HEK293 (cell line): ENCODE measurements around the gene ITGB8.

Experiments used
- CTCF ChIA-PET: fragments of 350-600 bp; formaldehyde crosslinking; extraction: SDS; loops from one replicate; lab custom pipeline; 2021; ENCODE audit warnings: antibody characterized with exemption; lab: Yijun Ruan, JAX
- POLR2A ChIA-PET: fragments of 300-600 bp; formaldehyde crosslinking; extraction: SDS; loops from one replicate; lab custom pipeline; 2020; ENCODE audit warnings: antibody characterized with exemption, inconsistent platforms; lab: Yijun Ruan, JAX
- H3K27ac ChIP-seq: fragments of 200-500 bp; sonication (Bioruptor generic); 2 replicates; pipeline ENCODE4 v1.5.1; 2014; ENCODE audit warnings: low read depth, low read length, control low read depth, inconsistent platforms; ENCODE audit errors: extremely low read depth
- H3K36me3 ChIP-seq, 2 experiments: fragments of 200-500 bp in 1 of 2; sonication (Bioruptor generic) in 1 of 2; 1 replicate in 1 of 2; 2 replicates in 1 of 2; pipeline ENCODE4 v1.5.1; 2014 to 2017; ENCODE audit warnings: inconsistent platforms in 2 of 2, low read length in 2 of 2; ENCODE audit not compliant: control insufficient read depth in 2 of 2, insufficient read depth in 1 of 2
- H3K4me1 ChIP-seq: fragments of 200-500 bp; sonication (Bioruptor generic); 2 replicates; pipeline ENCODE4 v1.5.1; 2014; ENCODE audit warnings: mild to moderate bottlenecking, low read length, inconsistent platforms; ENCODE audit not compliant: control insufficient read depth, insufficient read depth
- H3K4me3 ChIP-seq: 2 replicates; pipeline ENCODE4 v1.5.1; 2011; ENCODE audit warnings: low read depth, mild to moderate bottlenecking, control low read depth, low read length, moderate library complexity
- H3K9me3 ChIP-seq: fragments of 200-500 bp; sonication (Bioruptor generic); 2 replicates; pipeline ENCODE4 v1.5.1; 2014; ENCODE audit warnings: low read depth, low read length, inconsistent platforms; ENCODE audit not compliant: control insufficient read depth, insufficient read depth
- TSHZ1 ChIP-seq: fragments of 450-650 bp; formaldehyde crosslinking; IDR thresholded peaks from 2 replicates; pipeline ENCODE4 v1.5.1; 2016; ENCODE audit warnings: missing biosample characterization, missing genetic modification characterization, borderline replicate concordance
- ZBTB10 ChIP-seq: fragments of 450-650 bp; formaldehyde crosslinking; IDR thresholded peaks from 2 replicates; pipeline ENCODE4 v1.5.1; 2016; ENCODE audit warnings: missing biosample characterization, missing genetic modification characterization
- ZEB2 ChIP-seq: fragments of 450-650 bp; formaldehyde crosslinking; IDR thresholded peaks from 2 replicates; pipeline ENCODE4 v1.5.1; 2016; ENCODE audit warnings: missing biosample characterization, missing genetic modification characterization
- ZIC2 ChIP-seq: fragments of 450-650 bp; formaldehyde crosslinking; IDR thresholded peaks from 2 replicates; pipeline ENCODE4 v1.5.1; 2016; ENCODE audit warnings: missing biosample characterization, missing genetic modification characterization
- ZNF394 ChIP-seq: fragments of 450-650 bp; formaldehyde crosslinking; IDR thresholded peaks from 2 replicates; pipeline ENCODE4 v1.5.1; 2016; ENCODE audit warnings: missing biosample characterization, missing genetic modification characterization, mild to moderate bottlenecking, moderate library complexity, borderline replicate concordance
- ZNF449 ChIP-seq: fragments of 450-650 bp; formaldehyde crosslinking; IDR thresholded peaks from 2 replicates; pipeline ENCODE4 v1.5.1; 2017; ENCODE audit warnings: missing biosample characterization, mild to moderate bottlenecking, missing genetic modification characterization, moderate library complexity
- ZNF48 ChIP-seq: fragments of 450-650 bp; formaldehyde crosslinking; IDR thresholded peaks from 2 replicates; pipeline ENCODE4 v1.5.1; 2016; ENCODE audit warnings: missing biosample characterization, missing genetic modification characterization
- ZNF513 ChIP-seq: fragments of 450-650 bp; IDR thresholded peaks from 2 replicates; pipeline ENCODE4 v1.5.1; 2018; ENCODE audit warnings: missing biosample characterization, missing genetic modification characterization
- ZNF518A ChIP-seq: fragments of 450-650 bp; formaldehyde crosslinking; conservative IDR thresholded peaks from 2 replicates; pipeline ENCODE4 v1.5.1; 2016; ENCODE audit warnings: low read depth, missing biosample characterization, missing genetic modification characterization
- ZNF521 ChIP-seq: fragments of 450-650 bp; formaldehyde crosslinking; IDR thresholded peaks from 2 replicates; pipeline ENCODE4 v1.5.1; 2017; ENCODE audit warnings: missing biosample characterization, mild to moderate bottlenecking, missing genetic modification characterization
- ZNF701 ChIP-seq: fragments of 450-650 bp; formaldehyde crosslinking; IDR thresholded peaks from 2 replicates; pipeline ENCODE4 v1.5.1; 2016; ENCODE audit warnings: missing biosample characterization, missing genetic modification characterization

Gene ITGB8

GRCh38 chr7:20311743-20312042 lies 19.0 kb upstream of the ITGB8 start (continued):
- TF ChIP-seq ZNF518A (tag by site-specific recombination) (no peak), ZBTB10 (tag by site-specific recombination) (no peak), ZNF521 (no peak), ZNF513 (tag by site-specific recombination) (no peak), ZNF48 (tag by site-specific recombination) (no peak), ZNF701 (tag by site-specific recombination) (no peak), TSHZ1 (no peak)
- TF ChIP-seq, all 188 proteins: peak for 0

GRCh38 chr7:20312562-20312961 lies 18.1 kb upstream of the ITGB8 start:
- H3K4me1 ChIP-seq, result no peaks in the 10 kb centered on the region
- ChIA-PET POLR2A (no interaction called here), CTCF (interaction anchor here (0.5 to 2.9 kb wide), 12 partner anchors 11 to 715 kb away, joined by 3 to 12 read pairs (median 4); partner anchors contain the start of gene POLR1F)
- H3K27ac ChIP-seq, result no peak overlapping the region
- no peaks in the 10 kb centered on the region for H3K36me3 ChIP-seq
- no peaks in the 10 kb centered on the region for H3K9me3 ChIP-seq
- TF ChIP-seq ZIC2 (tag by site-specific recombination), result no peak
- H3K4me3 ChIP-seq, result no peak overlapping the region

GRCh38 chr7:20313626-20314025 lies 17.1 kb upstream of the ITGB8 start:
- Histone ChIP-seq H3K9me3 (no peaks in the 10 kb centered on the region), H3K4me3 (no peak overlapping the region), H3K27ac (no peak overlapping the region), H3K4me1 (no peaks in the 10 kb centered on the region), H3K36me3 (no peaks in the 10 kb centered on the region)
- ChIA-PET POLR2A (no interaction called here), CTCF (interaction anchor here (0.6 to 2.9 kb wide), 4 partner anchors 155 to 284 kb away, joined by 3 to 12 read pairs (median 4); no protein-coding TSS in a partner anchor)
- TF ChIP-seq ZEB2 (no peak), ZNF449 (tag by site-specific recombination) (no peak), ZNF394 (tag by site-specific recombination) (no peak)
